Measurements from ENCODE around the gene CILP.

Gene CILP

DNA sequence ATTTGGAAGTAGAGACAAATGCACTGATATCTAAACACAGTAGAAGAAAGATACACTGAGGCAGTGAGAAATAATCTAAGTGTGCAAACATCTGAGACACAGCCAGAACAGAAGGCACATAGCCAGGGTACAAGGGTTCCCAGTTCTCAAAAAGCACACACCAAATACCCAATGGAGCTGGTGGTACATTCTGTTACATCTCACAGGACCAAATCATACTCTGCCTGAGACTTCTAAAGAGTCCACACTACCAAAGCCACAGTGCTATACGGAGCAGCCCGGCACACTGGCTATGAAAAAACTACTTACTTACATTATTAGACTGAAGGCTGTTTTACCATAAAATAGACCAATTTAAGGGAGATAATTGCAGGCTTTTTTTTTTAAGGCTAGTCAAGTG is 45.4 kb downstream of the CILP start:
- in situ Hi-C loops (cut with MboI; ENCODE audit: low sequenced_read_pairs, unreplicated experiment), result no loop called here
- no peak for TF ChIP-seq CTCF (IDR thresholded peaks at IDR 0.05; ENCODE audit: borderline replicate concordance, control extremely low read depth, extremely low read depth, insufficient read depth, missing control alignments)
- DNase-seq (ENCODE audit: low spot score), result no peak

DNA sequence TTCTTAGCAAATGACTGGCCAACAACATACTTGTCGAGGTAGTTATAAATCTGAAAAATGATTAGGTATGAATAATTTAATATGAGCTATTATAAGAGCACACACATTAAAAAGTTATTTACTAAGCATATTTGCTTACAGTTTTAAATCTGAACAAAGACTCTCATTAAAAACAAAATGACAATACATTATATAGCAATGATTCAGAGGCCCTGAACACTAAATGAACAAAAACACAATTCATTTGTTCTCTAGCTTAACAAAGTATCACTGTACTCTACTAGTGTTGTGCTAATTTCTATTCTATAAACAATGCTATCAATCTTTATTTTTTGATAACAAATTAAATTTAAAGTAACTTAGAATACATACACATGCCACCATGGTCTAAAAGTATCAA is 47.1 kb downstream of the CILP start:
- in situ Hi-C loops (cut with MboI; ENCODE audit: low sequenced_read_pairs, unreplicated experiment), result no loop called here
- DNase-seq (ENCODE audit: low spot score), result no peak
- TF ChIP-seq CTCF (IDR thresholded peaks at IDR 0.05; ENCODE audit: borderline replicate concordance, control extremely low read depth, extremely low read depth, insufficient read depth, missing control alignments), result no peak

GRCh38 chr15:65163041-65163440 is 48.2 kb downstream of the CILP start:
- TF ChIP-seq CTCF (IDR thresholded peaks at IDR 0.05; ENCODE audit: borderline replicate concordance, control extremely low read depth, extremely low read depth, insufficient read depth, missing control alignments), result no peak
- DNase-seq (ENCODE audit: low spot score), result no peak
- in situ Hi-C loops (cut with MboI; ENCODE audit: low sequenced_read_pairs, unreplicated experiment), result no loop called here

- no peak for DNase-seq (ENCODE audit: low spot score)
- in situ Hi-C loops (cut with MboI; ENCODE audit: low sequenced_read_pairs, unreplicated experiment), result no loop called here
- TF ChIP-seq CTCF (IDR thresholded peaks at IDR 0.05; ENCODE audit: borderline replicate concordance, control extremely low read depth, extremely low read depth, insufficient read depth, missing control alignments), result no peak
Measured at GRCh38 chr15:65156692-65157091, 54.6 kb downstream of the CILP start.

- in situ Hi-C loops (cut with MboI; ENCODE audit: low sequenced_read_pairs, unreplicated experiment), result no loop called here
- no peak for TF ChIP-seq CTCF (IDR thresholded peaks at IDR 0.05; ENCODE audit: borderline replicate concordance, control extremely low read depth, extremely low read depth, insufficient read depth, missing control alignments)
Measured at GRCh38 chr15:65154720-65155119, 56.6 kb downstream of the CILP start.

GRCh38 chr15:65147902-65148301 is 63.4 kb downstream of the CILP start:
- no peak for DNase-seq (ENCODE audit: low spot score)
- no peak for TF ChIP-seq CTCF (IDR thresholded peaks at IDR 0.05; ENCODE audit: borderline replicate concordance, control extremely low read depth, extremely low read depth, insufficient read depth, missing control alignments)
- in situ Hi-C loops (cut with MboI; ENCODE audit: low sequenced_read_pairs, unreplicated experiment), result no loop called here

More at GRCh38 chr15:65154720-65155119, 56.6 kb downstream of the CILP start:
- no peak for DNase-seq (ENCODE audit: low spot score)

DNA sequence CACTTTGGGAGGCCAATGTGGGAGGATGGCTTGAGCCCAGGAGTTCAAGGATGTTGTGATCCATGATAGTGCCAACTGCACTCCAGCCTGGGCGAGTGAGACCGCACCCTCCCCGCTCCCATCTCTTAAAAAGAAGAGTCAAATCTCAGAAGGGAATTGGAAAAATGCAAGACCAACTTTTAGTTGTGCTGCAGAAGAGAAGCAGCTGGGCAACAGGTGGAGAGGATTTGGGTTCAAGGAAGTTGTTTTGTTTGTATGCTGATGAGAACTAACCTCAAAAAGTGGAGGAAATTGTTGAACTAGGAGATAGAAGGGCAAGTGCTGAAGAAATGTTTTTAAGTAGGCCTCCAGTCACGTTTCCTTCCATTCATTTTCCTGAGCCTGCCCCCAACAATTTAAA is 64.8 kb downstream of the CILP start:
- no peak for TF ChIP-seq CTCF (IDR thresholded peaks at IDR 0.05; ENCODE audit: borderline replicate concordance, control extremely low read depth, extremely low read depth, insufficient read depth, missing control alignments)
- in situ Hi-C loops (cut with MboI; ENCODE audit: low sequenced_read_pairs, unreplicated experiment), result no loop called here
- DNase-seq (ENCODE audit: low spot score), result no peak

Data from GM13976 (cell line).